ENCODE results near the gene FHOD3. TPM values are rescaled to one million over a fixed set of nuclear protein-coding genes. Genes with fewer than 3 reads are reported as not detected.
"Not testable (repeated sequence)": the region's sequence is repeated elsewhere in the genome, so short reads cannot be mapped to it uniquely, and the experiment has no call there.

Gene FHOD3
- total RNA-seq, 1 experiment from 2014 or later: 15.1 TPM

DNA sequence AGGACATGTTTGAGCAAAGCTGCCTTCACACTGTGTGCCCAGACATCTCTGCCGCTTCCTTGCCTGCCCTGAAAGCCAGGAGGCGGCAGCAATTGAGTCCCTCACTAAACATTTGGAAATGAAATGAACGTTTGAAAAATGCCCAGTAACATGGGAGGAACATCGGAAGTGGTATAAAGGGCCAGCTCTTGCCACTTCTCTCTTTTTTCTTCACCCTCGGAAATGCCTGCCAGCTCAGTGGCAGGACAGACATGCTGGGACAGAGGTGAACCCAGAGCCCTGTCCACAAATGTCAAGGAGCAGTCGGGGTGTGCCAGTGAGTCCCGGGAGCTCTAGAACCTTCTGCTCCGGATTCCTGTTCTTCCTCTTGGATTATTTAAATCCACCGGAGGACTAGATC lies 485.2 kb downstream of the FHOD3 start:
- no peak for DNase-seq (ENCODE audit: low read depth)

DNA sequence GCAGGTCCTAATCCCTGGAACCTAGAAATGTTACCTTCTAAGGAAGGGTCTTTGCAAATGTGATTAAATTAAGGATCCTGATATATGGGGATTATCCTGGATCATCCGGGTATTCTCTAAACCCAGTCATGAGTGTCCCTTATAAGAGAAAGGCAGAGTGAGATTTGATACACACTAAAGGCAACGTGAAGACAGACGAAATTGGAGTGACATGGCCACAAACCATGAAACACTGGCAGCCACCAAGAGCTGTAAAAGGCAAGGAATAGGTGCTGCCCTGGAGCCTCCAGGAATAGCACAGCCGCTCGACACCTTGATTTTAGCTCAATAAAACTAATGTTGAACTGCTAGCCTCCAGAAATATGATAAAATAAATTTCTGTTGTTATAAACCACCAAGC lies 486.3 kb downstream of the FHOD3 start:
- DNase-seq (ENCODE audit: low read depth): no peak

DNA sequence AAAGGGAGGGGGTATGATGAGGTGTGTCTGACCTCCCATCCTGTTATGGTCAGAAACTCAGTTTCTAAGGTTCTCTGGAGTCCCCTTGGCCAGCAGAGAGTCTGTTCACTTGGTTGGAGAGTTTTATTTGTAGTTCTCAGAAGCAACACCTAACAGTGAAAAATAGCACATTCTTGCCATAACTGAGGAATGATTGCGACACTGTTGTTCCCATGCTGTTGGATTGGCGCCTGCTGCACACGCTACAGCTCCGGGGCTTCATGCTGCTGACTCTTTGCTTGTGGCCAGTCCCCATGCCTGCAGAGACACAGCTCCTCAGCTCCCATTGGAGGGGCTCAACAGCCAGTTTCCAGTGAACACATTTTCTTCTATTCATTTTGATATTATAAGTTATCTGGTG lies 489.2 kb downstream of the FHOD3 start:
- peak; percentile 42 for DNase-seq (ENCODE audit: low read depth)

DNA sequence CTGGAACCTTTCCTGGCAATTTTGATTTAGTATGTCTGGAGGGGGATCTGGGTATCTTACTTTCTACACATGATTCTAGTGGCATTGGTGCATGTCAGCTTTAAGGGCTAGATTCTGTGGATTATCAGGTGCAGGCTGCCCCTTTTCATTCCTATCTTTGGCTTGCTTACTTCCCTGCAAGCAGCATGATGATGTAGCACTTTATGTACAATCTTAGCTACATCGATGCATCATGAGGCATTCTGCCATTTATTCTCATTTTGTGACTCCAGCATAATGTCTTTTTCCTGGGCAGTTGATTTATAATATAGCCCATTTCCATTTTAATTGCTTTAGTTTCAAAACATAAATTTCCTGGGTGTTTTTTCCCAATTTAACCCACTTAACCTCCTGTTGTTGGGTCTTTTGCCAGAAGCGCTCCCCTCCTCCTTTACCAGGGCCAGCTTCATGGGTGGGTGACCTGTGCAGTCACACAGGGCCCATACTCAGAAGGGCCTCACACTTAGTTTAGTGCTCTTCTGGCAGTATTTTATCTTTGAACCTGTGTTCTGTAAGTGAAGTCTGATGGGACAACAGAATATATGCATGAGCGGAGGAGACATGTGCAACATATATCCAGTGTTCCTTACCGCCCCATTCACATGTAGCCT lies 495.2 kb downstream of the FHOD3 start:
- DNase-seq (ENCODE audit: low read depth): no peak

DNA sequence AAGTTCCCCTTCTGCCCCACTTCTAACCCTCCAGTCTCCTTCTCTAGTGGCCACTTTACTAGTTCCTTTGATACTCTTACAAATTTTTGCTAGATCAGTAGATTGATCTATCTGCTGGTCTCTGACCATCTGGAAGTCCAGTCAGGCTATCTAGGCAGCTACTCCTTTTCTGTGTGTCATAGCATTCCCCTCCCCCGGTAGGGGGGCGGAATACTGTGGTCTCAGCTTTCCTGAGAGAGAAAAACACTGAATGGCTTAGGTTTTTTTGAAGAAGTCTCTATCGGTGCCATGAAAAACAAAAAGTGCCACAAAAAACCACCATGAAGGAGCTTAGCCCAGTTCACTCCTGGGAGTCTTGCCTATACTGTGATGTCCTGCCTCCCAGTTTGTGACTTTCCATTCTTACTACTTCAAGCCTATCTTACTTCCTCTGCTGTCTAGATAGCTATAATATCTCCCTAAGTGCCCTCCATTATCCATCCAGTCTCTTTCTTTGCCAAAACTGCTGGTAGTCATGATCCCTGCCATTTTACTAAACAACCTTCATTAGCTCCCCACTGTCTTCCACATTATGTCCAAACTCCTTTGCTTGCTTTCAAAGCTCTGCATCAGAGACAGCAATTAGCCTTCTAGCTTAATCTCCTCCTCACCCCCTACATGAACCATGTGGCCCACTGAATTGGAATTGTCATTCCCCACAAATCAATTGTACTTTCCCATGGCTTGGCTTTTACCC lies 501.4 kb downstream of the FHOD3 start:
- no peak for DNase-seq (ENCODE audit: low read depth)

DNA sequence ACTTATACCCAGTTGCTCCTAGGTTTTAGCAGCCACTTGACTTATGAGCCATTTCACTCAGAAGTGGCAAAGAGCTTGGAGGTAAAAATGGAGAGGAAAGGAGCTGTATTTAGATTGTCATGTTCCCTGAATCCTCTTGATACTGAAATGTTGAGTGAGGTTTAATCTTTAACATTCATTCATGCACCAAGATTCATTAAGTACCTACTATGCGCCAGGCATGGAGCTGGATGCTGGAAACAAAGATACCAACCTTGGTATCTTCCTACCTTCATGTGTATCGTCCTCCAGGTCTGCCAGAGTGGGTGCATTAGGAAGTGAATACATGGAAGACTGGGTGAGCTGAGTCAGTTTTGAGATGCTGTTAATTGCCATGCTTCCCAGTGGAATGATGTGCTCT lies 507.6 kb downstream of the FHOD3 start:
- DNase-seq (ENCODE audit: low read depth): no peak

DNA sequence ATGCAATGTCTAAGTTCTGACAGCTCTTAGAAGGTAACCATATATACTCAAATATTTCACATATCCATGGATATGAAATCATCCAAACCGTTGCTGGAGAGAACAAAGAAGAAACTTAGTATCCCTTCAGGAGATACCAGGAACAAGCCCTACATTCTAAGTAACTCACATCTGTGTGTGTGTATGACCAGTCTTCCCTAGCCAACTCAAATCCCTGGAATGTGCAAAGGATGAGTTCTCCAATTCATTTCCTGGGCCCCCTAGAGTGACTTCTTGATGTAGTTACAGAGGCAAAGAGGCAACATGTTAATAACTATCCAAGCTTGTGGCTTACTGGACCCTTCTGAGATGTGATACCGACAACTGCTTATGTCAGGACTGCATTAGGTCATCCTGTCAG lies 511.2 kb downstream of the FHOD3 start:
- DNase-seq (ENCODE audit: low read depth): peak; percentile 47

DNA sequence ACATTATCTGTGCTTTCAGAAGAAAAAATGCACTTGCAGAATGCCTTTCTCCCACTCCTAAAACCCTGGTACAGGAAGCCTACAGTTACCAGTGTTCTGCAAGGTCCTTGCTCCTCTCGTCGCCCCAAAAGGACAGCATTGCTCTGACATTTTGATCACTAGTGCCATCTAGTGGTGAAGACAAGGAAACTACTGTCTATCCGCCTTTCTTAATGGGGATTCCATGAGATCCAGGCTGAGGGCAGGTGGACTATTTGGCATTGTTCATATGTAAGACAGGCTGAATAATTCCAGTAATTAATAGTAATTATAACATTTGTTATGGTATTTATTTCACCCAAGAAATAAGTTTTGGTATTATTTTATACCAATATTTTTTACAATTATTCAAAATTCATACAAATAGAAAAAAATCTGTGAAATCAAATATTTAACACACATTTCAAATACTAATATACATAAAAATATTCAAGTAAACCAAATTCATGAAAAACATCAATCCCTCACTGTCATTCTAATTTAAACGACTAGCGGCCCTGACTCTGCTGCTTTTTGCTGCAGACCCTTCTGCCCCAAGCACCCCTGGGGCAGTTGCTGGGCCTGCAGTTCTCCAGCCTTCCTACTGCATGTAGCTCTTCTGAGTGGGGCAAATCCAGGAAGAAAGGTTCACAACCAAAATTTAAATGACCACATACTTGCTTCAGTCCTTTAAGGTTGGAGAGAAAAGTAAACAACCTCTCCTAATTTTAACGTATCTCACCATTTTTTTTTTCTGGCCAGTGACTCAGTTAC lies 512.3 kb downstream of the FHOD3 start:
- peak; percentile 55 for DNase-seq (ENCODE audit: low read depth)

DNA sequence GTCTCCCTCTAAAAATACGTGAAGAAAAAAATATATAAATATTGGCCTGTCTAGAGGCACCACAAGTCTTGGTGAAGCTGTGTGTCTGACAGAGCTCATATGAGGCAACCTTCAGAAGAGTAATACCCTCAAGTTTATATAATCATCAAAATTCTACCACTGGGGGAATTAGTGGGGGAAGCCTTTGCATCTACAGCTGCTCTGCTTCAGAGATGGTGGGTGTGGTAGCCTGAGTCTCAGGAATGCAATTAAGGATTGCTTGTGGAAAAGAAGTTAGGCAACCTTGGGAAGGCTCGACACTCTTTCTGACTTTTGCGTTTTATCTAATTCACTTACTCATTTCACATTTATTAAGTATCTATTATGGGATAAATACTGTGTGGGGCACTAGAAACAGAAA lies 513.9 kb downstream of the FHOD3 start:
- no peak for DNase-seq (ENCODE audit: low read depth)

DNA sequence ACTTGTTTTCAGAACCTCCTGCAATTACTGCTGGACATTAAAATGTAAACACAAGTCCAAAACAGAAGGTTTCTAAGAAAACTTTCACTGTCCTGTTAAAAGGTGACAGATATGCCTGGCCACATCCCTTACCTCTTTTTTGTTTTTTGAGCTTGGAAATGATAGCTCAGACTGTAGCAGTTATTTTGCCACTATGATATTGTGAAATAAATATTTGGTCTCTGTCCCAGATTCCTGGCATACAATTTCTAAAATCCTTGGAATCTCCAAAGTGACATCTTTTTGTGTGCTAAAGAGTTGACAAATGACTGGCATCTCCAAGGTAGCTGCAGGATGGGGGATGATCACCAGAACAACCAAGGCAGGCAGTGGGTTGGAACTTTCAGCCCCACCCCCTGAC lies 514.4 kb downstream of the FHOD3 start:
- DNase-seq (ENCODE audit: low read depth): no peak

DNA sequence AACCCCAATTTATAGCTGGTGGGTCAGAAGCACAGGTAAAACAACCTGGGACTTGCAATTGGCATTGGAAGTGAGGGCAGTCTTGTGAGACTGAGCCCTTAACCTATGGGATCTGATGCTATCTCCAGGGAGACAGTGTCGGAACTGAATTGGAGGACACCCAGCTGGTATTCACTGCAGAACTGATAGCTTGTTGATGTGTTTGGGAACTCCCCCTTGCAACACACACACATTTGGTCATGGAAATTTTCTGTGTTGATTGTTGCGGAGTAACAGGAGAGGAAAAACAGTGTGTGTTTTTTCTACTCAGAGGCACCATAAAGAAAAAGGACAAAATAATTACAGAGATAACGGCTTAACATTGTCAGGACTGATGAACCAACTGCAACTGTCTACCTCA lies 515.2 kb downstream of the FHOD3 start:
- no peak for DNase-seq (ENCODE audit: low read depth)

DNA sequence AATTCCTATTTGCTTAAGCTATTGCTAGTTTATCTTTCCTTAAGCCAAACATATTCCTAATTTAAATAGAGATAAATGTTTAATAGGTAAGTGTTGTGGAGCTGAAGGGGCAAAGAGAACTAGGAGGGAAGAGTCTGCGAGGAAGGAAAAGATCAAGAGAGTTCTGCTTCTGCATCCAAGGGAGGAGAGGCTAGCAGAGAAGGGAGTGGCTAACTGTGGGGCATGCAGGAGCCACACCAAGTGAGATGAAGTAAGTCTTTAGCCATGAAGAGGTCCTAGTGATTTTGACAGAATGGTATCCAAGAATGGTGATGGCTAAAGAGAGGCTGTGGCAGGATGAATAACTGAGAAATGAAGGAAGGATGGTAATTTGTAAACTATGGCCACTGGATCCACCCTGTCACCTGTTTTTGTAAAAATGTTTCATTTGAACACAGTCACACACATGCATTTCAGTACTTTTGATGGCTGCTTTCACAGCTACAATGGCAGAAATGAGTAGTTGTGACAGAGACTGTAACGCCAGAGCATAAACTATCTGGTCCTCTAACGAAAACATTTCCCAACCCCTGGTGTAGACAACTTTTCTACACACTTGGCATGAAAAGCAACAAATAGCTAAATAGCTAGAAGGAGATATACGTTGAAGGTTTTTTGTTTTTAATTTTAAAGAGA lies 515.7 kb downstream of the FHOD3 start:
- DNase-seq (ENCODE audit: low read depth): no peak

DNA sequence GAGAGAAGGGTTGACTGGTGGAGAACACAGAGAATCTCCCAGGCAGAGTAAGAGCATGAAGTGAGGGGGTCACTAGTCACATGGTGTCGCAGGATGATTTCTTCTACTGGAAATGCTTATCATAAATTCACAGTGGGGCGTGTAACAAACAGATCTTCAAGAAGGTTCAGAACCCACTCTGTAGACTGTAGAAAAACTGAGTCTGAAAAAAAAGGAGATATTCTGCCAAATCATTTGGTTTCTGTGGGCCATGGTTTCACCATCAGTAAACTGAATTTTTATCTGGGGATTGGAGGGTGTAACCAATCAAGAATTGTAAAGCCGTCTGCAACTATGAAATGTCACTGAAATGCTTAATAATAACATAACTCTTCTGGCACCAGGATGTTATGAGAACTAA lies 516.3 kb downstream of the FHOD3 start:
- no peak for DNase-seq (ENCODE audit: low read depth)

DNA sequence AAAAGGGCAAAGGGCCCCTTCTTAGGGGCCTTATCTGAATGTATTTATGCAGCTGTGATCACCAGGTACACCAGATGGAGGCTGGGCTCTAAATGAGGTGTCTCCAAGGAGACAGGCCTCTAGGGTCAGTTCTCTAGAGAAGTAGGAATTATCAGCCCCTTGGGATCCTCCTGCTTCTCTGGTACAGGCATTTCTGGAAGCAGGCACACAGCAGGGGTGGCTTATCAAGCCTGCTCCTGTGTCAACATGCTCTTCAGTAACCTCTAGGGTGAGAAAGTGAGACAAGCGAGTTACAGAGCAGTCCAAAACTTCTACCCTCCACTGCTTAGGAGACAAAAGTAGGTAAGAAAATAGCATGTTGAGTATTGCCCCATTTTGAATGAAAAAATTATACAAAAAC lies 517.5 kb downstream of the FHOD3 start:
- DNase-seq (ENCODE audit: low read depth): no peak

DNA sequence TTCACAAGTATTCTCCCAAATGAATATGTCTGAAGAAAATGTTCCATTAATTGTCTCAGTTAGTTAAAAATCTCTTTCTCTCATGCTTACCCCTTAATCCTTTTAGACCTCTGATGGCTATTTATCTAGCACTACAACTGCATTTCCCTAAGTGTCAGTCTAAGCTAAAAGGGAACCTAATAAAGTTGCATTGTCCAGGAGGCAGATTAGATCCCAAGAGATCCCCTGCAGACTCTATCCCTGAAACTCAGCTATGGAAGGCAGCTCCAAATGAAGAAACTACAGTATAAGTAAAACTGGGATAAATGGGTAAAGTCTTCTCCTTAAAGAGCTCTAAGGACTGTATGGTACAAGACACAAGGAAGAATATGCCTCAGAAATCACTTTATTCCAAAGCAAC lies 518.6 kb downstream of the FHOD3 start:
- not testable (repeated sequence) for DNase-seq (ENCODE audit: low read depth)

DNA sequence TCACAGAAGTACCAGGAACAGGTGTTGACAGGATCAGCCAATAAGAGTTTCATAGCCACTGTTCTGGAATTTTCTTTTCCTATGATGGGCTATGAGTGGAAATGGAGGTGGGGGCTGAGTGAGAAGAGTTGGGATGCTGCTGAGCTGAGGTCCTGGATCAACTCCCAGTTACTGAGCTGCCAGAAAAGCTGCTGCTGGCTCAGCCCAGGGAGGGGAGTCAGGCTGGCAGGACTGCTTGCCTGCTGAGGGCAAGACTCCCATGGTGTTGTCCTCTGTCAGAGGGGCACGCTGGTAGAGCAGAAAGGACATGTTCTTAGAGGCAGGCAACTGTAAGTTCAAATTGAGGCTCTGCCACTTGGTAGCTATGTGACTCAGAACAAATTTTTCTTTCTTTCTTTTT lies 519.5 kb downstream of the FHOD3 start:
- no peak for DNase-seq (ENCODE audit: low read depth)

DNA sequence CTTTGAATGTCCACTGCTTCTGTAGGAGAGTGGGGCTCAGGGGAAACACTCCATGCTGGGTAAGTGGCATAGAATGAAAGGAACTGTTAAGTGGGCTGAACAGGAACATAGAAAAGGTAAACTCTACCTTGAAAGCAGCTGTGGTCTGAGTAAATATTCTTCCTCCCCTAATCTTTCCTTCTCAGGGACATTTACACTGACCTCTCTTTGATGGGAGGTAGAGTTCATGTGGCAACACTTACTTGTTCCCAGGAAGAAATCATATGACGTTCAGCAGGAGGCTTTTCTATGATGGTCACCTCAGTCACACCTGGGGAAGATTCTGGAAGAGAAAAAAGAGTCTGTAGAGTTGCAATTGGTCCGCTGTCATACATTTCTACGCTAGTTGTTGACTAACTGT lies 521.1 kb downstream of the FHOD3 start:
- DNase-seq (ENCODE audit: low read depth): no peak

DNA sequence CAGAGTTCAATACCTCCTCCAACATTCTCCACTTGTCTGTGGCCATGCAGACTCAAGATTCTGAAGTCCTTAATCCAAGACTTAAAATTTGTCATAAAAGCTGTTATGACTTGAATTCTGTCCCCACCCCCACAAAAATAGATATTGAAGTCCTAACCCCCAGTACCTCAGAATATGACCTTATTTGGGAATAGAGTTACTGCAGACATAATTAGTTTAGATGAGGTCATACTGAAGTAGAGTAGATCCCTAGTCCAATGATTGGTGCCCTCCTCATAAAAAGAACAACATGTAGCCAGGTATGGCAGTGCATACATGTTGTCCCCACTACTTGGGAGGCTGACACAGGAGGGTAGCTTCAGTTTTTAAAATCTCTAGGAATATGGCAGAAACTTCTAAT lies 522.1 kb downstream of the FHOD3 start:
- no peak for DNase-seq (ENCODE audit: low read depth)

DNA sequence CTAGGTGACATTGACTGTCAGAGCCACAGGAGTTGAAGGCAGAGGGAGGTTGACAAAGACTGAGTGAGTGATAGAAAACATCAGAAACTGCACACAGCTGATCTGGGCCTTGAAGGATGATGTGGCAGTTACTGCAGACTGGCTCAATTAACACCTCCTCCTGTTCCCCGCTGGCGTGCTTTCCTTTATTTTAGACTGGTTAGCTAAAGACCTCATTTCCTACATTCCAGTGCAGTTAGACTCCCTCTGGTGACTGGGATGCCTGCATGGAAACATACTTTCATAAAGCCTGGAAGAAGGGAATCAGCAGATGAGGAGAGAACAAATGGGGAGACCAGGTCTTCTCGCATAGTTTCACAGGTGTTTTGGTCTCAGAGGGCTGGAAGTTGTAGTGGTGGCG lies 524.2 kb downstream of the FHOD3 start:
- no peak for DNase-seq (ENCODE audit: low read depth)

DNA sequence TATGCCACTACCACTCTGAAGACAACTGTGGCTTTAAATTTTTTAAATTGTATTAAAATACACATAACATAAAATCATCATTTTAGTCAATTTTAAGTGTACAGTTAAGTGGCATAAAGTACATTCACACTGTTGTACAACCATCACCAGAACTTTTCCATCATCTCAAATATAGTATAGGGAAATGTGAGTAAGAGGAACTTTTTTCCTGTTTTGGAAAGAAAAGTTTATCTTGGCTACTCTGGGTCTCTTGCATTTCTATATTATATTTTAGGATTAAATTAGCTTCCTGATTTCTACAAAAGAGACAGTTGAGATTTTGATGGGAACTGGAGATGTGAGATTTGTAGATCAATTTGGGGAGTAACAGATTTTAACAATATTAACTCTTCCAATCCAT lies 528.0 kb downstream of the FHOD3 start:
- DNase-seq (ENCODE audit: low read depth): no peak

DNA sequence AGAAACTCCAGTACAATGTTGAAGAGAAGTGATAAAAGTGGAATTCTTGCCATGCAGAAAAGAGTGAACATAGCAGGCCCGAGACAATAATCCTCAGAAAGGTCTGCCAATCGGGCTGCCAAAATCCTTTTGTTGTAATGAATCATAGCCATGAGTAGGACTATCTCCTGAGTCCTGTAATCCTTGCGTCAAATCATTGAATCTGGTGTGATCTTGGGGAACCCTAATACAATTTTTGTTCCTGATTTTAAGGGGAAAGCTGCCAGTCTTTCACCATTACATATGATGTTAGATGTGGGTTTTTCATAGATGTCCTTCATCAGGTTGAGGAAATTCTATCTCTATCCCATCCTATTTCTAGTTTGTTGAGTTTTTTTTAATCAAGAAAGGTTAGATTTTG lies 529.0 kb downstream of the FHOD3 start:
- DNase-seq (ENCODE audit: low read depth): no peak

DNA sequence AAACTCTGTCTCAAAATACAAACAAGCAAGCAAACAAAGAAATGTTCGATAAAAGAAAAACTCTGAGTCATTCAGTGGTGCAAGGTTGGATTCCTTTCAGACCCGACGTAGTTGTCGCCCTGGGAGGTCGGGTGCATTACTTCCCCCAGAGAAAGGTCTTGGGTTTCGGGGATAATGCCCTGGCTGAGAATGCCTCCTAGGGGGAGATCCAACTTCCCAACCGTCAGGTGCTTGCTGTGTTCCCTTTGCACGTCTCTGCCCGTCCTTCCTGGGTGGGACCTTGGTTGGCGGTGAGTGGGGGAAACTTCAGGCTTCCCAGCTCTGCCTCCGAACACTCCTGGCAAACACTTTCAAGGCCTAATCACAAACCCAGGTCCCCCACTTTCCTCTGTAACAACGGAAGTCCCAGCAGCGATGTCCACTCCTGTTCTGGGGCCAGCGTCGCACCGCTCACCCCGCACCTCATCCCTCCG lies 530.7 kb downstream of the FHOD3 start:
- DNase-seq (ENCODE audit: low read depth): peak; percentile 45

Measured in RPMI7951 (cell line).